Keratinocyte (primary cell): ENCODE results near the gene TEAD2. TPM values are rescaled to one million over a fixed set of nuclear protein-coding genes. Genes with fewer than 3 reads are reported as not detected.
"Not testable (repeated sequence)": the region's sequence is repeated elsewhere in the genome, so short reads cannot be mapped to it uniquely, and the experiment has no call there.

Experiments
- DNase-seq: peaks from one replicate; pipeline ENCODE4 v3.0.0-alpha.2; 2011; ENCODE audit warnings: low read depth, missing footprints, low spot score
- FAIRE-seq: peaks from 2 replicates; lab custom pipeline; 2011; peaks lifted over from hg19 to GRCh38; lab: Jason Lieb, UNC
- H2AFZ ChIP-seq: 2 replicates; pipeline ENCODE4 v1.6.0; 2012; ENCODE audit warnings: low read length, control low read depth, inconsistent platforms; ENCODE audit not compliant: control insufficient read depth
- H3K27ac ChIP-seq: 2 replicates; pipeline ENCODE4 v1.5.1; 2011; ENCODE audit warnings: low read length; ENCODE audit not compliant: control insufficient read depth, insufficient read depth
- H3K27me3 ChIP-seq: 3 replicates; pipeline ENCODE4 v1.6.0; 2011; ENCODE audit warnings: low read length; ENCODE audit not compliant: control insufficient read depth, insufficient read depth; ENCODE audit errors: extremely low read depth
- H3K36me3 ChIP-seq, 2 experiments: 2 replicates in 1 of 2; 3 replicates in 1 of 2; pipeline ENCODE4 v1.5.1; 2011; ENCODE audit warnings: low read length in 2 of 2, mild to moderate bottlenecking in 1 of 2; ENCODE audit not compliant: control insufficient read depth in 2 of 2, insufficient read depth in 2 of 2; ENCODE audit errors: extremely low read depth in 1 of 2
- H3K4me1 ChIP-seq: 3 replicates; pipeline ENCODE4 v1.5.1; 2011; ENCODE audit warnings: low read length; ENCODE audit not compliant: control insufficient read depth, insufficient read depth; ENCODE audit errors: extremely low read depth
- H3K4me2 ChIP-seq: 3 replicates; pipeline ENCODE4 v1.6.0; 2011; ENCODE audit warnings: low read depth, low read length; ENCODE audit not compliant: control insufficient read depth, insufficient read depth; ENCODE audit errors: extremely low read depth
- H3K4me3 ChIP-seq, 3 experiments: fragments of 200-600 bp in 1 of 3; sonication (generic) in 1 of 3; 2 replicates in 2 of 3; 3 replicates in 1 of 3; pipeline ENCODE4 v1.5.1; 2011 to 2016; ENCODE audit warnings: low read length in 3 of 3, mild to moderate bottlenecking in 3 of 3, control low read depth in 2 of 3, inconsistent platforms in 1 of 3, low read depth in 1 of 3, mixed read lengths in 1 of 3, mixed run types in 1 of 3, moderate library complexity in 1 of 3; ENCODE audit not compliant: control insufficient read depth in 2 of 3, insufficient read depth in 2 of 3; ENCODE audit errors: extremely low read depth in 1 of 3
- H3K79me2 ChIP-seq: 2 replicates; pipeline ENCODE4 v1.6.0; 2012; ENCODE audit warnings: low read length; ENCODE audit not compliant: control insufficient read depth, insufficient read depth
- H3K9ac ChIP-seq: 3 replicates; pipeline ENCODE4 v1.6.0; 2011; ENCODE audit warnings: low read length; ENCODE audit not compliant: control insufficient read depth, insufficient read depth; ENCODE audit errors: extremely low read depth
- H3K9me1 ChIP-seq: 3 replicates; pipeline ENCODE4 v1.6.0; 2011; ENCODE audit warnings: low read length; ENCODE audit not compliant: control insufficient read depth, insufficient read depth; ENCODE audit errors: extremely low read depth
- H3K9me3 ChIP-seq: 2 replicates; pipeline ENCODE4 v1.5.1; 2012; ENCODE audit warnings: low read depth, low read length; ENCODE audit not compliant: control insufficient read depth
- H4K20me1 ChIP-seq: 3 replicates; pipeline ENCODE4 v1.6.0; 2011; ENCODE audit warnings: low read length; ENCODE audit not compliant: control insufficient read depth, insufficient read depth; ENCODE audit errors: extremely low read depth
- EZH2 ChIP-seq: IDR thresholded peaks from one replicate; pipeline ENCODE4 v1.6.1; 2012; ENCODE audit warnings: inconsistent platforms, mild to moderate bottlenecking, low read length, moderate library complexity
- dilution Hi-C: fragments of 300-500 bp; cut with MboI; formaldehyde crosslinking; loops from one replicate; pipeline ENCODE4 v1.7.0; 2020; ENCODE audit warnings: low sequenced_read_pairs; ENCODE audit not compliant: extremely low pct_ligation_motif_present
- polyA plus RNA-seq, 5 experiments: library from polyadenylated mRNA; depleted of rRNA in 3 of 5; stranded (reverse) in 3 of 5; stranded (forward) in 1 of 5; unstranded in 1 of 5; fragments of >200 nt; gene quantifications; 1 replicate in 1 of 5; 2 replicates in 3 of 5; 3 replicates in 1 of 5; pipeline versions ENCODE4 v1.2.1 to v1.2.3, GENCODE V29; 2011 to 2012; ENCODE audit warnings: missing spikeins in 2 of 5, low read depth in 1 of 5, low replicate concordance in 1 of 5
- TF ChIP-seq, protein P1 (sequence below), 3 experiments: IDR thresholded peaks in 1 of 3; conservative IDR thresholded peaks in 1 of 3; optimal IDR thresholded peaks in 1 of 3; 2 replicates in 2 of 3; 3 replicates in 1 of 3; pipeline versions ENCODE3 to v1.5.1; 2011; ENCODE audit warnings: low read length in 3 of 3, mild to moderate bottlenecking in 3 of 3, moderate library complexity in 2 of 3, control low read depth in 1 of 3, inconsistent platforms in 1 of 3; ENCODE audit not compliant: insufficient read depth in 2 of 3; ENCODE audit errors: extremely low read depth in 1 of 3

Gene TEAD2
- polyA plus RNA-seq, 1 donor (not counting 4 experiments of a cell fraction or from before 2014, with no cell fraction given): 6.4 TPM

DNA sequence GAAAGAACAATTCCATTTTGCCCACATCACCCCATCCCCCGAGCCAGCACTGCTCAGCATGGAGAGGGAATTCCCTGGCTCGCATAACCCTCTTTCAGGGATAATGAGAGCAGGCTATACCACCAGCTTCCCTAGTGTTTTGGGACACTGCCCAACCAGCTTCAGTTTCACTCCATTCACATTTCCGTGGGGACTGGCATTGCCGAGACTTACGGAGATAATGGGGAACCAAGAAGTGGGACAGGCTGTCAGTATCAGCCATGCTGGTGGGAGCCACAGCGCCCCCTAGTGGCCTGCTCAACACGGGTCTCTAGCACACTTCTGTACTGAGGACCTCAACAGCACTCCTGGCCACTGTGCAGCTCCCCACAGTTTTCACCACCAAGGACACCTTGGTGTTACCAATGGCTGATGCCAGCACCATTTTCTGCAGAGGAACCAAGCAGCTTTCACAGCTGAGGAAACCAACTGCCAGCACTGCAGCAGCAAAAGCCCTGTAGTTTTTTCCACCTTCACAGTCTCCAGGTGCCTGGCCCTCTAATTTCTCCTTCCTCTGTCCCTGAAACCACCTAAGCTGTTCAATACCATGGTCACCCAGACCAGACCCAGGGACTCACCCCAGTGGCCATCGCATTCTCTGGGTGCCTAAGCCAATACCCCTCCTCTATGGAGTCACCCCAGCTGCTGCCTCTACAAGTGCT lies 60.9 kb downstream of the TEAD2 start:
- Histone ChIP-seq H3K79me2 (no peaks in the 10 kb centered on the region), H3K4me1 (no peaks in the 10 kb centered on the region), H2AFZ (peak overlapping the region; percentile 48), H4K20me1 (no peaks in the 10 kb centered on the region), H3K4me3 (peak overlapping the region in 1 of 3 experiments; percentile 50), H3K9me1 (no peaks in the 10 kb centered on the region), H3K4me2 (peak overlapping the region; percentile 68), H3K9ac (no peak overlapping the region), H3K36me3 (no peaks in the 10 kb centered on the region), H3K27ac (no peak overlapping the region), H3K9me3 (no peaks in the 10 kb centered on the region), H3K27me3 (no peaks in the 10 kb centered on the region)
- no peak for TF ChIP-seq EZH2
- TF ChIP-seq, protein P1, sequence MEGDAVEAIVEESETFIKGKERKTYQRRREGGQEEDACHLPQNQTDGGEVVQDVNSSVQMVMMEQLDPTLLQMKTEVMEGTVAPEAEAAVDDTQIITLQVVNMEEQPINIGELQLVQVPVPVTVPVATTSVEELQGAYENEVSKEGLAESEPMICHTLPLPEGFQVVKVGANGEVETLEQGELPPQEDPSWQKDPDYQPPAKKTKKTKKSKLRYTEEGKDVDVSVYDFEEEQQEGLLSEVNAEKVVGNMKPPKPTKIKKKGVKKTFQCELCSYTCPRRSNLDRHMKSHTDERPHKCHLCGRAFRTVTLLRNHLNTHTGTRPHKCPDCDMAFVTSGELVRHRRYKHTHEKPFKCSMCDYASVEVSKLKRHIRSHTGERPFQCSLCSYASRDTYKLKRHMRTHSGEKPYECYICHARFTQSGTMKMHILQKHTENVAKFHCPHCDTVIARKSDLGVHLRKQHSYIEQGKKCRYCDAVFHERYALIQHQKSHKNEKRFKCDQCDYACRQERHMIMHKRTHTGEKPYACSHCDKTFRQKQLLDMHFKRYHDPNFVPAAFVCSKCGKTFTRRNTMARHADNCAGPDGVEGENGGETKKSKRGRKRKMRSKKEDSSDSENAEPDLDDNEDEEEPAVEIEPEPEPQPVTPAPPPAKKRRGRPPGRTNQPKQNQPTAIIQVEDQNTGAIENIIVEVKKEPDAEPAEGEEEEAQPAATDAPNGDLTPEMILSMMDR (optimal IDR thresholded peaks at IDR 0.05 in 1 of 3, IDR thresholded peaks at IDR 0.05 in 1 of 3, conservative IDR thresholded peaks at IDR 0.05 in 1 of 3; ENCODE audit: extremely low read depth in 1 of 3, insufficient read depth in 2 of 3, low read length in 3 of 3): peak; percentile 97 to 98 (median 97)
- dilution Hi-C loops: no loop called here
- DNase-seq (peak; percentile 19), FAIRE-seq (peak; percentile 95)

DNA sequence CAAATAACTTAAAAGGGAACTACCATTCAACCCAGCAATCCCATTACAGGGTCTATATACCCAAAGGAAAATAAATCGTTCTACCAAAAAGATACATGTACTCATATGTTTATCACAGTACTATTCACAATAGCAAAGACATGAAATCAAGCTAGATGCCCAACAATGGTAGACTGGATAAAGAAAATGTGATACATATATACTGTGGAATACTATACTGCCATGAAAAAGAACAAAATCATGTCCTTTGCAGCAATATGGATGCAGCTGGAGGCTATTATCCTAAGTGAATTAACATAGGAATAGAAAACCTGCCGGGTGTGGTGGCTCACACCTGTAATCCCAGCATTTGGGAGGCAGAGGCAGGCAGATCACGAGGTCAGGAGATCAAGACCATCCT lies 63.6 kb downstream of the TEAD2 start:
- H3K36me3 ChIP-seq, H3K4me2 ChIP-seq, H2AFZ ChIP-seq, H3K27ac ChIP-seq, DNase-seq, H3K4me1 ChIP-seq, H3K27me3 ChIP-seq, H3K4me3 ChIP-seq, H3K9ac ChIP-seq, H3K9me3 ChIP-seq, FAIRE-seq, H3K9me1 ChIP-seq, H3K79me2 ChIP-seq, dilution Hi-C loops, H4K20me1 ChIP-seq: not testable (repeated sequence)

DNA sequence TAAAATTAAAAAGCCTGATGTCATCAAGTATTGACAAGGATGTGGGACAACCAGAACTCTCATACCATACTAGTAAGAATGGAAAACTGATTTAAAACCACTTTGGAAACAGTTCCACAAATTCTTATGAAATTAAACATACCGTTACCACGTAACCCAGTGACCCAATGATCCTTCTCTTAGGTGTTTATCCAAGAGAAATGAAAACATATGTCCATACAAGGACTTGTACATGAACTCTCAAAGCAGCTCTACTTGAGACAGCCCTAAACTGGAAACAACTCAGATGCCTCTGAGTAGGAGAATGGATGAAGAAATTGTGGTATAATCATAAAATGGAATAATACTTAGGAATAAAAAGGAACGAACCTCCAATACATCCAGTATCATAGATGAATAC lies 64.8 kb downstream of the TEAD2 start:
- dilution Hi-C loops: no loop called here
- FAIRE-seq (no peak), DNase-seq (no peak)
- TF ChIP-seq EZH2: no peak
- TF ChIP-seq, protein P1 (optimal IDR thresholded peaks at IDR 0.05 in 1 of 3, IDR thresholded peaks at IDR 0.05 in 1 of 3, conservative IDR thresholded peaks at IDR 0.05 in 1 of 3; ENCODE audit: extremely low read depth in 1 of 3, insufficient read depth in 2 of 3, low read length in 3 of 3): no peak
- no peak overlapping the region for H3K4me2 ChIP-seq
- no peaks in the 10 kb centered on the region for H3K36me3 ChIP-seq
- H3K79me2 ChIP-seq: no peaks in the 10 kb centered on the region
- H2AFZ ChIP-seq: no peak overlapping the region
- no peaks in the 10 kb centered on the region for H3K27me3 ChIP-seq
- no peaks in the 10 kb centered on the region for H3K9me3 ChIP-seq
- H3K4me1 ChIP-seq: no peaks in the 10 kb centered on the region
- H3K27ac ChIP-seq: no peak overlapping the region
- H3K9ac ChIP-seq: no peak overlapping the region
- H3K9me1 ChIP-seq: no peaks in the 10 kb centered on the region
- H3K4me3 ChIP-seq: no peak overlapping the region
- no peaks in the 10 kb centered on the region for H4K20me1 ChIP-seq
